Measurements from ENCODE around the gene GNAI3.

Gene GNAI3

DNA sequence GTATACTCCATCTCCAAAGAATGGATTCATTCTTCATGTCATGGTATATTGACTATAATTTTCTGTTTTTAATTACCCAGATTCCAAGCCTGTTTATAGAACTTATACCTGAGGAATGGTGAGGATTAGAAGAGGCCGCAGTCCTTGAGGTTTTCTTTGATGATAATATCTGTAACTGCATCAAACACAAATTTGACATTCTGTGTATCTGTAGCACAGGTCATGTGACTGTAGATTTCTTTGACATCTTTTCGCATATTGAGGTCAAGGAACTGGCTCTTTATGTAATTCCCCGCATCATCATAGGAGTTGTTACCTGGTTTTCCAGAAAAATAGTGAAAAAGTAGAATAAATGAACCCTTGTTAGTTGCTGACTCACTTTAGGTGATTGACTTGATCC, 54.8 kb downstream of the GNAI3 start:
- DNase-seq = no peak

DNA sequence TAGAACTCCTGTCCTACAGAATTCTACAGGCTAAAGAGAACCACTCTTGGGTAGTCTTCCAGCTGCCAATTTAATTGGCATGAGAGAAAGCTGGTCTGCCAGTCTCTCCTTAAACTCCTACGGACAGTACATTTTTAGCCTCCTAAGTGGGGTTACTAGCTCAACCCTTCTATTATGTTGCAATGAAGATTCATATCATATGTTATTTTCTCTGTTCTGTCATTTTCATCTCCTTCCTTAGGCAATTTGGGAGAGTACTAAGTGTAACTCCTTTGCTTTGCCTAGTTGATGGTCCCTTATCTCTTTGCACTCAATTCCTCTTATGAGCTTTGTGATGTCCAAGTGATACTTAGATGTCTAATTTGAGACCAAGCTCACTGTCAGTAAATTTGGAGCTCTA, 57.0 kb downstream of the GNAI3 start:
- DNase-seq = no peak

DNA sequence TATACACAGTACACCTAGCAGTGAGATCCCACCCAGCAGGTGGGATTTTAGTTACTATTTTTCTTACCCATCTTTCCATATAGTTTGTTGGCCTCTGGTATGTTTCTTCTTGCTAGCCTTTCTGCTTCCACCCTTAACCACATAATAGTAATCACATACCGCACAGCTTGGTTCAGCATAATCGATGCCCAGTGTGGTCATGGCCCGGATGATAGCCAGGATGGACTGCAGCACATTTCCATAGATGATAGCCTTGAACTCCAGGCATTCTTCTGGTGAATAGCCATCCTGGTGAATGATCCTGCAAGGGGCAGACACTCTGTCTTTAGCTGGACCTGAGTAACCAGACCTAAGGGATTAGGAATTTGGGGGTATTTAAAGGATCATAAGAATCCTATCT, 61.5 kb downstream of the GNAI3 start:
- no peak for DNase-seq

DNA sequence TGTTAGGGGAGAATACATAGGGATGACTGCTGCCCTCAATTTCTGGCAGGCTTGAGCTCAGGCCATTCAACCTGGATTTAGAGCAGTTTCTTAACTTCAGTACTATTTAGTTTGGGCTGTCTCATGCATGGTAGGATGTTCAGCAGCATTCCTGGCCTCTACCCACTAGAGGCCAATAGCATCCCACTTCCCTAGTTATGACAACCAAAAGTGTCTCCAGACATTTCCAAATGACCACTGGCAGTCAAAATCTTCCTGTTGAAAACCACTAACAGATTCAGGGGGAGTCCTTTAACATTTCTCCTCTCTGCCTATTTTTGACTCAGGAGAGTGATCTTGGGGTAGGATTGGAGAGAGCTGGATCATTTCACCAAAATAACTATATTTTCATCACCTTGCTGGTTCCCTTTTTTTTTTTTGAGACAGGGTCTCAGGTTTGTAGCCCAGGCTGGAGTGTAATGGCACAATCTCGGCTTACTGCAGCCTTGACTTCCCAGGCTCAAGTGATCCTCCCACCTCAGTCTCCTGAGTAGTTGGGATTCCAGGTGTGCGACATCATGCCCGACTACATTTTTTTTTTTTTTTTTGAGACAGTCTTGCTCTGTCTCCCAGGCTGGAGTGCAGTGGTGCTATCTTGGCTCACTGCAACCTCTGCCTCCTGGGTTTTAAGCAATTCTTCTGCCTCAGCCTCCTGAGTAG, 62.3 kb downstream of the GNAI3 start:
- no peak for DNase-seq

DNA sequence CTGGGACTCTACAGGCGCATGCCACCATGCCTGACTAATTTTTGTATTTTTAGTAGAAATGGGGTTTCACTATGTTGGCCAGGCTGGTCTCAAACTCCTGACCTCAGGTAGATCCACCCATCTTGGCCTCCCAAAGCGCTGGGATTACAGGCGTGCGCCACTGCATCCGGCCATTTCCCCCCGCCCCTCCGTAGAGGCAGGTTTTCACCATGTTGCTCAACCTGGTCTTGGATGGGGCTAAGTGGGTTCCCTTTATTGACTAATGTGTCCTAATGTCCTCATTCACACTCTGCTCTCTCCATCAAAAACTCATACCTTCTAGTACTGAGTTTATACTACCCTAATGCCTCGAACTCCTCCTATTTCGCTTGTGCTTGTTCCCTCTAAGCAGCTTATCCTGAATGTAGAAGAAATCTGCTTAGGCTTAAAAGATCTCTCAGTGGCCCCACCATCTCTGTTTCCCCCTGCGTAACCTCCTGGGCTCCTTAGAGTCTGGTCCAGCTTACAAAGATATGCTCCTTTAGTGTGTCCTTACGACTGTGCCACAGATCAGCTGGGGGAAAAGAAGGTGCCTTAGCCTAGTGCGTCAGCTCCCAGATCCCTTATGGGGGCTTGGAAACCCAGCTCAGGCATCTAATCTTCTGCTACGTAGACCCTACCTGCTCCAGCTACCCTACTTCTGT, 63.0 kb downstream of the GNAI3 start:
- DNase-seq = no peak

DNA sequence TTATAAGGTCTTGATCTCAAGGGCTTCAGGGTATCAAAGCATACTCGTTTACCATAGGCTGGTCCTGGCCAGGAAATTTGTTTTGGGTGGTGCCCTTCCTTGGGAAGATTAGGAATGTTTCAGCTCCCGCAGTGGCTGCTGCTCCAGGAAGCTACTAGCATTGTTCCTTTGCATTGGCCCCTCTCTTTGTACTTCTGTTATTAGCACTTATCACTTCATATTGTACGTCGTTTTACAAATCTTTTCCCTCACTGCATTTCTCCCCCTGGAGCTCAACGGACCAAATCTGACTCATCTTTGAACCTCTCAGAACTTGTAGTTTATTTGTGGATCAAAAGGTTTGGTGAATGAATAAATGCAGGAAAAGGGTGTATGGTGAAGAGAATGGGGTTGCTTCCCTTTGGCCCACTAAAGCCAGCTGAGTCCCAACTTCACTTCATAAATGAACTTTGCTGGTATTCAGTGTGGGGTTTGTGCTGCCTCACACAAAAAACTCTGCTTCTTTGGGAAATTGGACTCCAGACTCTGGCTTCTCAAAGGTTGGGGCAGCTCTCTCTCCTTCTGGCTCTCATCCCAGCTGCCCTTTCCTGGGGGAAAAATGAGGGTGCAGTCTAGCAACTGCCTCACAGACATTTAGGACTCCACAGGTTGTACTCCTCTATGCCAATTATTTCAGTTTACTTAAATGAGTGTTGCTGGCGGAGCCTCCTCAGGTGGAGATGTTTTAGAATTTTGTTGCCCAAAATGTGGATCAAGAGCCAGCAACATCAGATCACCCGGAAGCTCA, 65.1 kb downstream of the GNAI3 start:
- DNase-seq = no peak

DNA sequence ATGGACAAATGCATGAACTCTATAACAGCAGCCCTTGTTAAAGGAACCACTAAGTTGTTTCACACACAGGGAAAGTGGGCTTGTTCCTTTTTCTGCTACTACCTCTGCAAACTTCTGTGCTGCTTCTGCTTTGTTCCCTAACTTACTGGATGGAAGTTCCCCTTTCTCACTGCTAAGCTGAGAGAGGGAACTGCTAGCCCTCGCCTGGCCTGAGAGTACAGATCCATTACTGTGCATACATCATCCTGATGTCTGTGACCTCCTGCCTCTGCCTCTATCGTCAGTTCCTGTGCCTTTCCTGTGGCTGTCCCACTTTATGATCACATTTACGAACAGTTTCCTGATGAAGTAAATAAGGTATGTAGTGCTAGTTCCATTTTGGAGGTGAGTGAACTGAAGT, 67.5 kb downstream of the GNAI3 start:
- DNase-seq = no peak

DNA sequence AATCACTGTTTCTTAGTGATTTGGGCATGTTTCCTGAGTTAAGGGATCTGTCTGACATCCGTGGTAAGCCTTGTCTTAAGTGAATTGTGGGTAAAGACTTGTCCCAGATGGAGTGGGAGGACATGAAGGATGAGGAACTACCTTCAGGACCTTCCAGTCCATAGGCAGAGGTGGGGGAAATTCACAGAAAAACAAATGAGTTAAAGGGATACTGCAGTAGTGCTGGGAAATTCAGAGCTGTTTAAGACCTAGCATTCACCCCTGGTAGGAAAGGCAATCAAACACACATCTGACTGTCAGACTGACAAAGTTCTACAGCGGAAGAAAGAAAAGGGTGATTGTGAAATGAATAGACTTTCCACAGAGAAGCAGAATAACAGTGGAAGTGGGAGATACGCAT, 68.0 kb downstream of the GNAI3 start:
- DNase-seq = no peak

DNA sequence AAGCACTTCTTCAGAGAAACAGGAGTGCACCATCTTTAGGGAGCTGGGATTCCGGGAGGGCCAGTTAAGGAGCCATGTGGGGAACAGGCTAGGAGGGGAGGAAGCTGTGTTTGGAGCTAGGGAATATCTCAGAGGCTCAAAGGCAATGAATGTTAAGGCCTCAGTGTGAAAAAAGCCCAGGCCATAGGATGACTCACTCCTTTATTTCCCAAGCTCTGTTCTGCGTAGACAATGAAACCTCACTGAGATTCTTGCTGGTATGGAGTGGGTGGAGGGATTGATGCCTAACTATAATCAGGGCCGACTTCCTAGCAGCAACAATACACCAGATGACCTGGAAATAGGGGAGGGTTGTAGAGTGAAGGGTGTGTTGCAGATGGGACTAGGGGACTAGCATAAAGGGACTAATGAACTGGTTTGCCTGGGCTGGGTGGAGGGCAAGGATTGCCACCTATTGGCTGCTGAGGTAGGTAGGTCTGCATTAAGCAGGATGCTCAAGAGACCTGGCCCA, 68.9 kb downstream of the GNAI3 start:
- no peak for DNase-seq

DNA sequence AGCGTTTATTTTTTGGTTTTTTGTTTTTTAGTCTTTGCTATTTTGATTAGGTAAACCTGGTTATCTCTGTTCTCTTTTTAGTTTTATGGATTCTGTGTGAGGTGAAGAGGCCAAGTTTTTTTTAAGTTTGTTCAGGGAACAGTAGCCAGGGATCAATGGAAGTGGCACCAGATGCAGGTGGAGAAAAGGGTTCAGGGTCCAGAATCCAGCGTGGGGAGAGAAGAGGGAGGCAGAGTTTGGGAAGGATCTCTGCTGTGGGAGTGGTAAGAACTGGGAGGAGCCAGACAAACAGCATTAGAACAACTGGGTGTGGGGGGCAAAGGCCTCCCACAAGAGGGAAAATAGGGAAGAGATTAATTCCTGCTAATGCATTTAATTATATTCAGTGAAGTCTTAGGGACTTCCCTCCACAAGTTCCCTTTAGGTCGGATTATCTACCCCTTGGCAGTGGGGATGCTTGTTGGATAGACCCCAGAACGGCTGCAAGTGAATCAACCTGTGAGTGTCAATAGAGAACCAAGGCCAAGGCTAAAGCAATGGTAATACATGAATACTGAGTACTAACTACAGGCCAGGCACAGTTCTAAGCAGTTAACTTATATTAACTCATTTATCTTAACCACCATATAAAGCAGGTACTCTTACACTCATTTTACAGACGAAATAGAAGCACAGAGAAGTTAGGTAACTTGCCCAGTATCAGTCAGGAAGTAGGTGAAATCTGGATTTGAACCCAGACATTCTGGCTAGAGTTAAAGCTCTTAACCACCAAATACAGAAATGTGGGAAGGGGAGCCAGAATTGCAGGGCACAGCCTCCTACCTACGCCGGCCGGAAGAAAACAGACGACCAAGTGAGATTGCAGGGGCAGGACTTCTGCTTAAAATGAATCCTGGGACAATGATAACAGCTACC, 70.5 kb downstream of the GNAI3 start:
- DNase-seq = no peak

DNA sequence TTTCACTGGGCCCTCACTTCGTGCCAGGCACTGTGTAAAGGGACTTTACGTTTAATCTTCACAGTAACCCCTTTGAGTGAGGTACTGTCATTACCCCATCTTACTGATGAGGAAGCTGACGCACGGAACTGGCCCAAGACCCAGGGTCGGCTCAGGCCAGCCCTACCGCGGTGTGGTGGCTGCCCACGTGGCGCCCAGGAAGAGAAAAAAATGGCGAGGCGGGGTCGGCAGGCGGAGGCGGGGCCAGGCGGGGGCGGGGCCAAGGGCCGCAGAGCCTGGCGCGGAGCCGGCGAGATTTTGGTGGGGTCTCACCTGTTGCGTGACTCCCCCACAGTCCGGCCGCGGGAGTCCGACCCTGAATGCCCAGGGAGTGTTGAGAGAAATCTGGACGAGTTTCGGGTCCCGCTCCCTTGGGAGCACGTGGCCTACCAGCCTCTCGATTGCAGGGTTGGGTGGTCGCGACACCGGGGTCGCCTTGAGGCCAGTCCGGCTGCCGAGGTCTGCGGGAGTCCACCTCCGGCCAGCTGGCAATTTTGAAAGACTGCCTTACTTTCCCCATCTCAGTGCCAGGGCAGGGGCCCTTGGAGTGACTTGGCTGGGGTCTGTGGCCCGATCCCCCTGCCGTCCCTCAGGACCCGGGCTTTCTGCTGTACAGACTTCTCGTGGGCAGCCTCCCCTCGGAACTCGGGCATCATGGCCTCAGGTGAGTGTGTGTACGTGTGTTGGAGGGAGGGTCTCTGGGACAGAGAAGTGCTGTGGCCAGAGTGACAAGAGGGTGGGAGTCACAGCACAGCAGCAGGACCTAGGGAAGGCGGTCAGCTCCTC, 71.4 kb downstream of the GNAI3 start, which contains the start of the genes AMPD2 and GNAT2:
TSS of gene AMPD2 (plus strand) at position 262 of the 825 bp plus-strand sequence. CDS start 1,339 bp downstream, outside the sequence.
TSS of gene GNAT2 (minus strand) at position 41 of the 825 bp plus-strand sequence. CDS start 6,746 bp downstream, outside the sequence.
- DNase-seq = peak; percentile 87

DNA sequence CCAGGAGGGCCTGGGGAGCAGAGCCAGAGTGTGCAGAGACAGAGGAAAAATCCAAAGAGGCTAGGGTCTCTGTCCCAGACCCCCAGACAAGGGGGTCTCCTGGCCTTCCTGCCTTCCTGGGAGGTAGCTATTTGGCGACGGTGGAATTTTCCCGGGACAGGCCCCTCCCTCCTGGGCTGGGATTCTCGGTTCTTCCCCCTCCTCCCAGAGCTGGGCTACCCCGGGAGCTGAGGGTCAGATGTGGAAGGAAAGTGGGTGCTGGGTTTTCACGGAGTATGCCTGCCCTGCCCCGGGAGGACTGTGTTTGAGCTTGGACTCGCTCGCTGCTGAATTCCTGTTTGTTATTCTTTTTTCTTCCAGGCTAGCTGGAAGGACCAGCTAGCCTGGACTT, 72.0 kb downstream of the GNAI3 start:
- peak; percentile 71 for DNase-seq

DNA sequence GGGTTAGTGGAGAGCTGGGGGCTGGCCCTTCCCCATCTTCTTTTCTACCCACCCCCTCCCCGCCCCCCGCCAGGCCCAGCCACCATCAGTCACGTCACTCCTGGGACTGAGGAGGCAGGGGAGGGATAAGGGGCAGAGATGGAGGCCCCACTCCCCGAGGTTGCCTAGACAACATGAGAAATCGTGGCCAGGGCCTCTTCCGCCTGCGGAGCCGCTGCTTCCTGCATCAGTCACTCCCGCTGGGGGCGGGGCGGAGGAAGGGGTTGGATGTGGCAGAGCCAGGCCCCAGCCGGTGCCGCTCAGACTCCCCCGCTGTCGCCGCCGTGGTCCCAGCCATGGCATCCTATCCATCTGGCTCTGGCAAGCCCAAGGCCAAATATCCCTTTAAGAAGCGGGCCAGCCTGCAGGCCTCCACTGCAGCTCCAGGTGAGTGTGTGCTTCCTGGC, 72.4 kb downstream of the GNAI3 start:
- DNase-seq = peak; percentile 96

DNA sequence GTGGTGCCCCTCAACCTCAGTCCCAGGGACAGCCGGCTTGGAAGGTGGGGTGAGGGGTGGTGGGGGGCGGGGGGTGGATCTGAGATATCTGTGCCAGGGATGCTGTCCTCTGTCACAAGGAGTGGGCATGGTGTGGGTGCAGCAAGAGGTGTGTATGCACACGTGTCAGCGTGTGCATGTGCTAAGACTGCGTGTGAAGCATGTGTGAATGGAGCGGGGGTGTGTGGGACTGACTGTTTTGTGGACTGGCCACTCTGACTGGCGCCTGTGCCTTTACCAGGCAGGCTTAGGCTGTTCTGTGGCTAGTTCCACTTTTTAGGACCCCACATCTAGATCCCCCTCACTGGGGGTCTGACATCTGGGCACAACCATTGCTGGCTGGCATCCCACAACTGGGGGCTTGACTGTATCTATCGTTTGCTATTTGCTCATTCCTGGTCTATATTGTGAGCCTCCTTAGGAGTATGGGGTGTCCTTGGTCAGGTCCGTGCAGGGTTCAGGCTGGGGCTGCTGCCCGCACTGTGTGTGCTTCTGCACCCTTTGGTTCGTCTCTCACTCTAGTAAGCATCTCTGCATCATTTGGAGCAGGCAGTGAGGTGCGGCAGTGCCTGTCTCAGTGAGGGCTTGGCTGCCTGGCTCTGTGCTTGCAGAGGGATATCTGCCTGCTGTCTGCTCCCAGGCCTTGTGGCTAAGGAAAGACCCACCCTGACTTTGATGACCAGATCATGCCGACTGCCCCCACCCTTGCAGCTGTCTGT, 73.1 kb downstream of the GNAI3 start:
- no peak for DNase-seq

DNA sequence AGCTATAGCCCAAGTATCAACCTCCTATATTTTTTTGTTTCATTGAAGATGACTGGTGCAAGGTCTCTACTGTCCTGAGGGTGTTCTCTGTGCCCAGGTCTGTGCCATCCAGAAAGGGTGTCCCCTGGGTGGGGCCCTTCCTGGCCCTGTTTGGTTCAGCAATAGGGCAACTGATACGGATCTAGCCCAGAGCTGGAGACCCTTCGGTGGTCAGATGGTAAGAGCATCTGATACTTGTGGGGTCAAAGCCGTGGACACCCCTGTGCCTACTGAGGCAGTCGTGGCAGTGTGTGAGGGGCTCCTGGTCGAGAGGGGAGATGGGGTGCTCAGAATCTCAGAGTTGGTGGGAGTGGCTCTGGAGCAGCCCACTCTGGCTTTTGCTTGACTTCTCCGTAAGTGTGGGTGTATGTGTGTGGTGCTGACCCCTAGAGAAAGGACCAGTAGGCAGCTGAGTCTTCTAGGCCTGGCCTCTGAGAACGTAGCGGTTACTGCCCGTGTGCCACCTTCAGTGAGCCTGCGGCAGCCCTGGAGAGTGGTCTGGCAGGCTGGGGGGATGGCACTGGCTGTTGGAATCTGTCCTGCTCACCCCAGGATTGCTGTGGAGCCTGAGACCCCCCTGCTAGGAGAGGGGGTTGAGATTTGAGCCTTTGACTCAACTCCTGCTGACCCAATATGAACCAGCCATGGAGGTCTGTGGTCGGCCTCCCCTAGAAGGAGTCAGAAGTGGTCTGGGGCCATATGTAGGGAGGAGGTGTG, 73.9 kb downstream of the GNAI3 start:
- no peak for DNase-seq

DNA sequence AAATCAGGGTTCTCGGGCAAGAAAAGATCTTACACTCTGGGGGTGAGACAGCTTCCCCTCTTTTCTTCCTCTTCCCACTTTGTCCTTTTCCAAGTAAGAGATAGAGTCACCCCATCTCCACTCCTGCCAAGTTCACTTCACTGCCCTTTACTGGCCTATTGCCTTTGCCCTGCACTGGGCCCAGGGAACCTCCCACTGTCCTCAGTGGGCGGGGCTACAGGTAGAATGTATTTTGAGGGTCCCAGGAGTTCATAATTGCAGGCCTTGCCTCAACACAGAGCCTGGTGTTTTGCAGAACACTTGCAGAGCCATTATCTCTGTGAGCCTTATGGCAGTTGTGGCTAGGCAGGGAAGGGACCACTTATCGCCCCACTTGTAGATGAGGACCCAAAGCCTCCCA, 74.5 kb downstream of the GNAI3 start:
- no peak for DNase-seq

DNA sequence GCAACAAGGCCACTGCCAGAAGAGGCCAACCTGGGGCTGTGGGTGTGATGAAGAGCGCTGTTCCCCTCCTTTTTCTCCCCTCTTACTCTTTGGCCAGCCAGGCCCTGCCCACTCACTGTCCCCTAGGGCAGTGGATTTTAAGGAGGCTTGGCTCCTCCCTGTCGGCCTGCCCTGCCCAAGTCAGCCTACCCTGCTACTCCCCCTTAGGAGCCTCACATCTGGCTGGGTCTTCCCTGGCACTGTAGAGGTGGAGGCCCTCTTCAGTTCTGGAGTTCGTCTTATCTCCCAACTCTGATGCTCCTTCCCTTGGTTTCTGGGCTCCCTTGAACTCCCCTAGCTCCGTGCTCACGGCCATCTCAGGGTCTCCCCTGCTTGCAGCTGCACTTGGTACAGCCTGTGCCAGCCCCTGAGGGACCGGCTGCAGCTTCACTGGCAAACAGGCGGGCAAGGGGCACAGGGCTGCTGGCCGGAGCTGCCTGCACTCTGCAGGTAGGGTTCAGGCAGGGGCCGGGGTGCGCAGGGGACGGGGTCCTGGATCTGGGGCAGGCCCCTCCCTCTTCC, 75.3 kb downstream of the GNAI3 start:
- DNase-seq = peak; percentile 58

DNA sequence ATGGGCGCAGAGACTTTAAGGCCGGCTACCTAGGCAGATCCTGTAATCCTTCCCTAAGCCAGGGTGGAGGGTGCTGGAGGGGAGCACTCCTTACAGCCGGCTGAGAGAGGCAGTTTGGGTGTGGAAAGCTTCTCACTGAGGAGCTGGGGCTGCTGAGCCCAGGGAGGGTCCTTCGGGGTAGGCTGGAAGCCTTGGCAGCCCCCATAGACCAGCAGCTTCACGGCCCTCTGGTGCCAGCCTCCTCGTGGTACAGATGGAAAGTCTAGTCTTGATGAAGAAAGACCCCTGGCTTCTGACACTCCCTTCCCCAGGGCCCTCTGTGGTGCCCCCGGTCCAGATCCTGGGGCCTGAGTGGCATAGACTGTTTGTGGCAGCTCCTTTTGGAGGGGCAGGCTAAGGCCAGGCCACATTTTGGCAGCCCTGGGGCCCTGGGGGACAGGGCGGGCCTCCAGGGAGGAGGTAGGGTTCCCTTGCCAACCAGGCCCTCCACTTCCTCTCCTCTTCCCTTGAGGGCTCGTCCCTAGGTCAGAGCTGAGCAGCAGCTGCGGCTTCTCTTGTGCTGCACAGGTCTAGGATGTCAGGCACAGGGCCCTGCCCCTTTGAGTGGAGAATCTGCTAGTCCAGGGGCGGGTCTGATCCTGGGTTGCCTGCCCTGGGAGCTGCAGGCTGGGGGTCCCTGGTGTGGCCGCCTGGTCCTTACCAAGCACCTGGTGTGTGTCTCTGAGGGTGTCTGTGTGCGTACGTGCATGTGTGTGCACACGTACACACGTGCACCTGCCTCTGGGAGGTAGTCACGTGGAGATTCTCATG, 76.0 kb downstream of the GNAI3 start:
- DNase-seq = peak; percentile 32

DNA sequence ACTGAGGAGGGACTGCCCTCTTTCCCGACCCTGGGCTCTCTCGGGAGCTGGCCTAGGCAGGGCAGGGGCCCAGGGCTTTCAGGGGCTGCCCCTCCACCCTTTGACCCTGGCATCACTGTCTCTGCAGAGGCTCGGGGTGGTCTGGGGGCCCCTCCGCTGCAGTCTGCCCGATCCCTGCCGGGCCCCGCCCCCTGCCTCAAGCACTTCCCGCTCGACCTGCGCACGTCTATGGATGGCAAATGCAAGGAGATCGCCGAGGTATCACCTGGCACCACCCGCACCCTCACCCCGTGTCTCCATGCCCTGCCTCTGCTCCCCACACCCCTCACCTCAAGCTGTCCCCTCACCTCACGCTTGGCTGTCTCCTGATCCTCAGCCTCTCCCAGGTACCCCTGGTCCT, 76.8 kb downstream of the GNAI3 start:
- peak; percentile 24 for DNase-seq
